Nephron progenitor cell (in vitro differentiated cells): ENCODE measurements around the gene FETUB.

Experiments
- DNase-seq: peaks from one replicate; pipeline ENCODE4 v3.0.0; 2021
- H3K27ac Mint-ChIP-seq: 2 replicates; pipeline ENCODE4 v1.8.0; 2021; ENCODE audit warnings: mild to moderate bottlenecking, moderate library complexity, mixed read lengths
- H3K27me3 Mint-ChIP-seq: 2 replicates; pipeline ENCODE4 v1.8.0; 2021; ENCODE audit warnings: mild to moderate bottlenecking, low read depth, mixed read lengths; ENCODE audit not compliant: poor library complexity
- H3K36me3 Mint-ChIP-seq: 2 replicates; pipeline ENCODE4 v1.8.0; 2021; ENCODE audit warnings: low read depth, mixed read lengths
- H3K4me1 Mint-ChIP-seq: 2 replicates; pipeline ENCODE4 v1.8.0; 2021; ENCODE audit warnings: mixed read lengths
- H3K4me3 Mint-ChIP-seq: 2 replicates; pipeline ENCODE4 v1.8.0; 2021; ENCODE audit warnings: mild to moderate bottlenecking, moderate library complexity, mixed read lengths
- H3K9me3 Mint-ChIP-seq: 2 replicates; pipeline ENCODE4 v1.8.0; 2021; ENCODE audit warnings: mild to moderate bottlenecking, moderate library complexity, mixed read lengths
- CTCF ChIP-seq: fragments of 200-600 bp; sonication (generic); IDR thresholded peaks from 2 replicates; pipeline ENCODE4 v1.5.0; 2021; ENCODE audit warnings: antibody characterized with exemption

The FETUB gene

GRCh38 chr3:186609247-186609868, 30.8 kb upstream of the FETUB start:
- Mint-ChIP-seq H3K4me1 (no peaks in the 10 kb centered on the region), H3K36me3 (no peaks in the 10 kb centered on the region), H3K9me3 (no peaks in the 10 kb centered on the region), H3K27ac (no peak overlapping the region), H3K4me3 (no peak overlapping the region), H3K27me3 (peaks cover 26% of the 10 kb centered on the region)
- DNase-seq: no peak
- no peak for TF ChIP-seq CTCF

- Mint-ChIP-seq H3K27me3 (peaks cover 37% of the 10 kb centered on the region), H3K4me3 (no peak overlapping the region), H3K9me3 (no peaks in the 10 kb centered on the region), H3K36me3 (no peaks in the 10 kb centered on the region), H3K4me1 (peaks cover 5% of the 10 kb centered on the region), H3K27ac (no peak overlapping the region)
- DNase-seq: no peak
- TF ChIP-seq CTCF: no peak
Measured at GRCh38 chr3:186612065-186612464, 28.1 kb upstream of the FETUB start.

DNA sequence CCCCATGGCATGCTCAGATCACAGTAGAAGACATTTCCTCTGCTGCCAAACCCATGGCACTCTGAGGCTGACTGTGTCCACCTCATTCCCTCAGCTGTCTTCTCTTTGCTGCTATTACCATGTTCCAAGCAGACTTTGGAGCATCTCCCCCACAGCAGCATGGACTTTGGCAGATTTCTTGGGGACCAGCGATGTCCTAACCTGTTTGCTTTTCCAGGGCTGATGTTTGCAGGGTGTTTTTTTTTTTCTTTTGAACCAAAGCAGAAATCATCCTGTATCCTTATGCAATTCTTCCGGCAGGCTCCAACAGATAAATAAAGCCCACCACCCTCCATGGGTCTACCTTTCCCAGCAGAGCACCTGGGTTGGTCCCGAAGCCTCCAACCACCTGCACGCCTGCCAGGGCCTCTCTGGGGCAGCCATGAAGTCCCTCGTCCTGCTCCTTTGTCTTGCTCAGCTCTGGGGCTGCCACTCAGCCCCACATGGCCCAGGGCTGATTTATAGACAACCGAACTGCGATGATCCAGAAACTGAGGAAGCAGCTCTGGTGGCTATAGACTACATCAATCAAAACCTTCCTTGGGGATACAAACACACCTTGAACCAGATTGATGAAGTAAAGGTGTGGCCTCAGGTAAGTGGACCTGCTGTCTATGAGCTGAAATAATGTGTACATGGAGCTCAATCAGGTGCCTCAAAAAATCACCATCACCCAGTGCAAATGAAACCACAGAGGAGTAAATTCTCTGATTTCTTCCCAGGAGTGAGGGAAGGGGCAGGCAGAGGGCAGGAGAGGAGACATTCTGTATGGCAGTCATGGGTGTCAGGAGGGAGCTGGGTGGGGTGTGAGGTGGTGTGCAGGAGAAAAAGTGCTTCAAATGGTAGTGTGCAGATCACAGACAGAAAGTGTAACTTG, 27.2 kb upstream of the FETUB start, which contains the start of gene AHSG:
AHSG (plus strand) TSS at position 340 of the 916 bp plus-strand sequence; CDS start at position 422, 82 bp downstream.
- TF ChIP-seq CTCF: no peak
- Mint-ChIP-seq H3K9me3 (no peaks in the 10 kb centered on the region), H3K27me3 (peaks cover 46% of the 10 kb centered on the region), H3K4me3 (no peak within 1 kb of the TSS), H3K27ac (no peak within 1 kb of the TSS), H3K36me3 (no peaks in the 10 kb centered on the region), H3K4me1 (peaks cover 5% of the 10 kb centered on the region)
- DNase-seq: no peak

- DNase-seq: no peak
- no peak for TF ChIP-seq CTCF
Measured at GRCh38 chr3:186613637-186614265, 26.4 kb upstream of the FETUB start.

GRCh38 chr3:186614266-186614596, 26.0 kb upstream of the FETUB start:
- no peaks in the 10 kb centered on the region for H3K9me3 Mint-ChIP-seq
- TF ChIP-seq CTCF: no peak
- DNase-seq: no peak
- no peak overlapping the region for H3K27ac Mint-ChIP-seq
- H3K27me3 Mint-ChIP-seq: peaks cover 57% of the 10 kb centered on the region
- H3K4me3 Mint-ChIP-seq: no peak overlapping the region
- H3K36me3 Mint-ChIP-seq: no peaks in the 10 kb centered on the region
- H3K4me1 Mint-ChIP-seq: peaks cover 5% of the 10 kb centered on the region

More at GRCh38 chr3:186613637-186614265, 26.4 kb upstream of the FETUB start:
- Mint-ChIP-seq H3K36me3 (no peaks in the 10 kb centered on the region), H3K27ac (no peak overlapping the region), H3K27me3 (peaks cover 53% of the 10 kb centered on the region), H3K9me3 (no peaks in the 10 kb centered on the region), H3K4me1 (peaks cover 5% of the 10 kb centered on the region), H3K4me3 (no peak overlapping the region)
